Measurements from ENCODE around the gene CEP290.

CEP290 gene

DNA sequence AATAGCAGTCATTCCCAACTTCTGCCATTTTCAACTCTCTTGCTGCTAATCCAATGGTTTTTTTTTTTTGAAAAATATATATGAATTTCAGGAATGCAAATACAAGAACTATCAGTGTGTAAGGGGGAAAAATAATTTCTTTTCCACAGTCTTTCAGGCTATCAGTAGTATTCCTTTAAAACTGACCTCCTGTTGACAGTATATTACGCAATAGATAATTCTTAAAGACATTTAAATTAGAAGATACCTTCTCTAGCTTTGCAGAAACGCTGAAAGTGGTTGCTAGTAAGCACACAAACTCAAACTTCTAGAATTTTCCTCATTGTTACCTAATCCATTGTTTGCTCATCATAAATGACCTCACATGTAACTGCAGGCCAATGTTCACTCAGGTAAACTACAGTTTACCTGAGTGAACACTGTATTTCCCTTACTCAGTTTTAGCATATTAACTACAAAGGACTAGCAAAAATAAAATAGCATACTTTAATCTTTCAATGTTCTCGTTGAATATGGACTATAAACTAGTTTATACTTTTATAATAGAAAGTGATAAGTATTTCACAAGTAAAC, 112.7 kb downstream of the CEP290 start, which contains the start of gene C12orf50:
C12orf50 (minus strand) TSS at position 309 of the 573 bp plus-strand sequence. CDS start 2,439 bp downstream, outside the sequence.
- Histone ChIP-seq H3K36me3 (no peaks in the 10 kb centered on the region), H3K27me3 (no peaks in the 10 kb centered on the region), H4K20me1 (no peaks in the 10 kb centered on the region), H3K4me3 (no peak within 1 kb of the TSS), H3K4me1 (no peaks in the 10 kb centered on the region), H3K4me2 (no peak within 1 kb of the TSS), H3K9ac (no peak within 1 kb of the TSS), H3K9me3 (peaks cover 18% of the 10 kb centered on the region), H3K27ac (no peak within 1 kb of the TSS)
- peak; percentile 86; the same call in 1 of the 2 replicates for TF ChIP-seq Cebpa-rat (IDR thresholded peaks at IDR 0.05)

DNA sequence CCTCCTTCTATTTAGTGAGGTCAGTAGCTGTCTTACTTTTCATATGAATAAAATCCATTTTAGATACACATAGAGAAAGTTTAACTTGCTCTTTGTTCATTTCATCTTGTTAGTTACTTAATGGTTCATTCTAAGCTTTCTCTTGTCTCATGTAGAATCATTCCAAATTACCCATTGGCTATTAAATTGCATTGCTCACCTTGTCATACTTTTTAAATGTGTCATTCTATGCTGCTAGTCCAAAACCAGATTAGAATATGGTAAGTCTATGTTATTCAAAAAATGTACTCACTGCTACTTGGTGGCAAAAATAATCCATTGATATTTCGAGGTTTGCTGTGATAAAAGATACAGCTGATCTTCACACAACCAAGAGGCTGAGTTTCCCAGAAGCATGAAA, 115.7 kb downstream of the CEP290 start:
- no peak overlapping the region for H3K9ac ChIP-seq
- H3K27me3 ChIP-seq: no peaks in the 10 kb centered on the region
- H3K27ac ChIP-seq: no peak overlapping the region
- H3K4me2 ChIP-seq: no peak overlapping the region
- no peak for TF ChIP-seq Cebpa-rat (IDR thresholded peaks at IDR 0.05)
- H3K4me3 ChIP-seq: no peak overlapping the region
- no peaks in the 10 kb centered on the region for H3K36me3 ChIP-seq
- H3K4me1 ChIP-seq: no peaks in the 10 kb centered on the region
- no peaks in the 10 kb centered on the region for H4K20me1 ChIP-seq
- peaks cover 8% of the 10 kb centered on the region for H3K9me3 ChIP-seq

DNA sequence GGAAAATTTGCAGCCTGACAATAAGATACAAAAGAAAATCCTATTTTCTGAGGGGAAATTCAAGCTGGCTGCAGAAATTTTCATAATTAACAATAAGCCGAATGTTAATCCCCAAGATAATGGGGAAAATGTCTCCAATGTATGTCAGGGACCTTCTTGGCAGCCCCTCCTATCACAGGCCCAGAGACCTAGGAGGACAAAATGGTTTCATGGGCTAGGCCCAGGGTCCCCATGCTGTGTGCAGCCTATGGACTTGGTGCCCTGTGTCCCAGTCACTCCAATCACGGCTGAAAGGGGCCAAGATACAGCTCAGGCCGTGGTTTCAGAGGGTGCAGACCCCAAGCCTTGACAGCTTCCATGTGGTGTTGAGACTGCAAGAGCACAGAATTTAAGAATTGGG, 123.9 kb downstream of the CEP290 start:
- H3K36me3 ChIP-seq: no peaks in the 10 kb centered on the region
- no peak overlapping the region for H3K4me3 ChIP-seq
- peaks cover 30% of the 10 kb centered on the region for H3K9me3 ChIP-seq
- no peak overlapping the region for H3K4me2 ChIP-seq
- no peaks in the 10 kb centered on the region for H4K20me1 ChIP-seq
- H3K4me1 ChIP-seq: no peaks in the 10 kb centered on the region
- TF ChIP-seq Cebpa-rat (IDR thresholded peaks at IDR 0.05): no peak
- H3K27me3 ChIP-seq: no peaks in the 10 kb centered on the region
- H3K27ac ChIP-seq: no peak overlapping the region
- H3K9ac ChIP-seq: no peak overlapping the region

DNA sequence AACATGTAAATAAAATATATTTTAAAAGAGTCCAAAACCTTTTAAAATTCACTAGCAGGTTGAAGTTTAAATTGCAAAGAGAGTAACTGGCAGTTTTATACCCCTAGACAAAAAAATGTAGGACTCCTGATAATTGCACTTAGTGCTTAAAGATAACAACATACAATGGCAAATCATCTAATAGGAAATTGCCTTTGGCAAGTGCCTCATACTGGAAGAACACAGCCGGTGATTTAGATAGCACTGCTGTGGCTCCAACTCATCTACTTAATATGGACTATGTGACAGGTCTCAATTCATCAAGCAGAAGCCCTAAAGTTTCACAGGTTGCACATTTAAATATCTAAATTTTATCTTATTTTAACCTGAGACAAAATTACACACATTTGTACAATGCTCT, 126.1 kb downstream of the CEP290 start:
- Histone ChIP-seq H4K20me1 (no peaks in the 10 kb centered on the region), H3K4me3 (no peak overlapping the region), H3K27ac (no peak overlapping the region), H3K4me2 (no peak overlapping the region), H3K36me3 (no peaks in the 10 kb centered on the region), H3K9me3 (peaks cover 30% of the 10 kb centered on the region), H3K27me3 (no peaks in the 10 kb centered on the region), H3K9ac (no peak overlapping the region), H3K4me1 (no peaks in the 10 kb centered on the region)
- no peak for TF ChIP-seq Cebpa-rat (IDR thresholded peaks at IDR 0.05)

DNA sequence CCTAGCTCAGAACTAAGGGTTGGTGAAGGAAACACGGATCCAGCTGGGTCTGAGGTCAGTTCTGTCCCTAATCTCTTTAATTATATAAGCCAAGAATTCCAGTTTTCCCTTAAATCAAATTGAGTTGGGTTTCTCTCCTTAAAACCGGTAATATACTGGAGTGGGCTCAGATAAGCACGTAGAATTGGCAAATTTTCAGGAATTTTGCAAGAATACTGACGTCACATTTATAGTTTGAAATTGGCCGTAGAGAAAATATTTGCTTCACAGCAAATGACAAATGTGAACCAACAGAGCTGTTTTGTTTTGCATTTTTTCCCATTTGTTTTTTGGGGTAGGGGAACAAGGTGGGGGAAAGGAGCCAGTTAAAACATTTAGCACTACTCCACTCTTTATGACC, 130.1 kb downstream of the CEP290 start:
- Histone ChIP-seq H3K4me1 (no peaks in the 10 kb centered on the region), H3K36me3 (no peaks in the 10 kb centered on the region), H3K9me3 (no peaks in the 10 kb centered on the region), H3K4me2 (no peak overlapping the region), H3K9ac (no peak overlapping the region), H4K20me1 (no peaks in the 10 kb centered on the region), H3K27ac (no peak overlapping the region), H3K27me3 (no peaks in the 10 kb centered on the region), H3K4me3 (no peak overlapping the region)
- TF ChIP-seq Cebpa-rat (IDR thresholded peaks at IDR 0.05): no peak

DNA sequence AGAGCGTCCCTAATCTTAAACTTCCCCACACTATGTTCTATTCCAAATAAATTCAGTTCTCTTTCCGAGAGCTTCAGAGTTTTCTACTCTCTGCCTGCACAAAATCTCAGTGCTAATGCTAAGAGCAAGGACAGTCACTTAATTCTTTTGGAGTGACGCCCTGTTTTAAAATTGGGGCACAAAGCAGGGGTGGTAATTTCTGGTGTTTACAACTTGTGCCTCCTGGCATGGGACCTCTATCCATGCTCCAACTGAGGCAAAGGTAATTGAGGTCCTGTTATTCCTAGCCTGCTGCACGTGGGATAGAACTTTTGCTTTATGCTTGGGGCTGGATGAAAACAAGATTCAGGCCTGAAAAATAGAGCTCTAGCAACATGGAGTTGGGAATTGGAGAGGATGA, 135.5 kb downstream of the CEP290 start:
- Histone ChIP-seq H4K20me1 (no peaks in the 10 kb centered on the region), H3K4me2 (no peak overlapping the region), H3K4me3 (no peak overlapping the region), H3K36me3 (no peaks in the 10 kb centered on the region), H3K4me1 (no peaks in the 10 kb centered on the region), H3K27me3 (no peaks in the 10 kb centered on the region), H3K9me3 (no peaks in the 10 kb centered on the region; the same call in 1 of the 2 replicates), H3K27ac (no peak overlapping the region), H3K9ac (no peak overlapping the region)
- no peak for TF ChIP-seq Cebpa-rat (IDR thresholded peaks at IDR 0.05)

DNA sequence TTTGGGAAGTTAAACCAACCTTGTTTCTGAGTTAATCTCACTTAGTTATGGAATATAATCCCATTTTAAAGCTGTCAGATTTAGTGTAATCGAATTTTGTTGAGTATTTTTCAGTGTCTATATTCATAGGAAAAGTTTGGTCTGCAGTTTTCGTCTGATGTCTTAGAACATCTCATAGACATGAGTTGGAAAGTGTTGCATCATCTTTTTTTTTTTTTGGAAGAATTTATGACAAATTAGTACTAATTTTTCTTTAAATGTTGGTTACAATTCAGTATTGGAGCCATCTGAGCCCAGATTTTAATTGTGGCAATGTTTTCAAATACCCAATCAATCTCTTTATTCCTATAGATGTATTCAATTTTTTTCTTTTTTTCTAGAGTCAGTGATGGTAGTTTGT, 140.6 kb downstream of the CEP290 start:
- no peaks in the 10 kb centered on the region; the same call in 1 of the 2 replicates for H3K9me3 ChIP-seq
- no peak overlapping the region for H3K4me2 ChIP-seq
- no peak for TF ChIP-seq Cebpa-rat (IDR thresholded peaks at IDR 0.05)
- H3K36me3 ChIP-seq: no peaks in the 10 kb centered on the region
- H3K27ac ChIP-seq: no peak overlapping the region
- no peaks in the 10 kb centered on the region for H3K27me3 ChIP-seq
- H3K9ac ChIP-seq: no peak overlapping the region
- H3K4me3 ChIP-seq: no peak overlapping the region
- no peaks in the 10 kb centered on the region for H4K20me1 ChIP-seq
- no peaks in the 10 kb centered on the region for H3K4me1 ChIP-seq
